ENCODE measurements around the gene ADAP1.
A peak's percentile ranks its signal among the peaks of the same experiment; 100 is the strongest.

DNA sequence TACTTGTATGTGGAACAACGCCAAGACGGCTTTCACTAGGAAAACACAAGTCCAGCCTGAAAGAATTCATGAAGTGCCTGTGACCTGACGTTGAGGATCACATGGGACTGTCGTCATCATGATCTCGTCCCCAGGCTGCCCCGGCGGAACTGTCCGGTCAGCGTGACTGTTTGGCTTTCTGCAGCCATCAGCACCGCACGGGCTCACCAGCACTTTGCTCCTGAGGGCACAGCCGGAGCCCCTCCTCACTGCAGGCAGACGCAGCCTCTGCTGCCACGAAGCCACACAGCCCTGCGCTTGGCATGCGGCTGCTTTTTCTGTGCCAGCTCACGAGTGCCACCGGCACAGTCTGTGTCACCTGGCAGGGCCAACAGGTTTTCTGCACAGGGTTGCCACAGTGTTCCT, 87.5 kb downstream of the ADAP1 start:
- TF ChIP-seq, protein P1, sequence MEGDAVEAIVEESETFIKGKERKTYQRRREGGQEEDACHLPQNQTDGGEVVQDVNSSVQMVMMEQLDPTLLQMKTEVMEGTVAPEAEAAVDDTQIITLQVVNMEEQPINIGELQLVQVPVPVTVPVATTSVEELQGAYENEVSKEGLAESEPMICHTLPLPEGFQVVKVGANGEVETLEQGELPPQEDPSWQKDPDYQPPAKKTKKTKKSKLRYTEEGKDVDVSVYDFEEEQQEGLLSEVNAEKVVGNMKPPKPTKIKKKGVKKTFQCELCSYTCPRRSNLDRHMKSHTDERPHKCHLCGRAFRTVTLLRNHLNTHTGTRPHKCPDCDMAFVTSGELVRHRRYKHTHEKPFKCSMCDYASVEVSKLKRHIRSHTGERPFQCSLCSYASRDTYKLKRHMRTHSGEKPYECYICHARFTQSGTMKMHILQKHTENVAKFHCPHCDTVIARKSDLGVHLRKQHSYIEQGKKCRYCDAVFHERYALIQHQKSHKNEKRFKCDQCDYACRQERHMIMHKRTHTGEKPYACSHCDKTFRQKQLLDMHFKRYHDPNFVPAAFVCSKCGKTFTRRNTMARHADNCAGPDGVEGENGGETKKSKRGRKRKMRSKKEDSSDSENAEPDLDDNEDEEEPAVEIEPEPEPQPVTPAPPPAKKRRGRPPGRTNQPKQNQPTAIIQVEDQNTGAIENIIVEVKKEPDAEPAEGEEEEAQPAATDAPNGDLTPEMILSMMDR (IDR thresholded peaks at IDR 0.05), result no peak
- TF ChIP-seq POLR2A (IDR thresholded peaks at IDR 0.05; ENCODE audit: low read depth) (no peak), EP300 (IDR thresholded peaks at IDR 0.05) (peak; percentile 77), POLR2AphosphoS5 (IDR thresholded peaks at IDR 0.05) (peak; percentile 89 to 95)
